NCI-H524 (cell line): ENCODE results near the gene THOC5.
"Not testable (repeated sequence)": the region's sequence is repeated elsewhere in the genome, so short reads cannot be mapped to it uniquely, and the experiment has no call there.

ENCODE experiments used
- DNase-seq, 2 experiments: peaks; one replicate each; lab custom pipeline; 2025; lab: John Stamatoyannopoulos, UW

Gene THOC5

GRCh38 chr22:29509298-29509697 lies 44.3 kb downstream of the THOC5 start:
- DNase-seq: no peak

GRCh38 chr22:29503811-29504372 lies 49.7 kb downstream of the THOC5 start:
- DNase-seq: peak; percentile 43 to 76

GRCh38 chr22:29499852-29500251 lies 53.7 kb downstream of the THOC5 start:
- DNase-seq: no peak

GRCh38 chr22:29493636-29494035 lies 59.9 kb downstream of the THOC5 start:
- DNase-seq: no peak

GRCh38 chr22:29491012-29491411 lies 62.5 kb downstream of the THOC5 start:
- DNase-seq: no peak

- DNase-seq: not testable (repeated sequence)
Measured at GRCh38 chr22:29489127-29489780, 64.3 kb downstream of the THOC5 start.

- no peak for DNase-seq
Measured at GRCh38 chr22:29487426-29487986, 66.1 kb downstream of the THOC5 start.

- no peak for DNase-seq
Measured at GRCh38 chr22:29485448-29485847, 68.1 kb downstream of the THOC5 start.

GRCh38 chr22:29484642-29485041 lies 68.9 kb downstream of the THOC5 start:
- no peak for DNase-seq

- DNase-seq: no peak
Measured at GRCh38 chr22:29483254-29483653, 70.3 kb downstream of the THOC5 start.

- no peak for DNase-seq
Measured at GRCh38 chr22:29482726-29483125, 70.8 kb downstream of the THOC5 start.

GRCh38 chr22:29482253-29482652 lies 71.3 kb downstream of the THOC5 start:
- no peak for DNase-seq

- DNase-seq: no peak
Measured at GRCh38 chr22:29481265-29482000, 72.1 kb downstream of the THOC5 start.

- DNase-seq: peak in 1 of 2 experiments; percentile 31
Measured at GRCh38 chr22:29480512-29481264, 72.9 kb downstream of the THOC5 start.

GRCh38 chr22:29480262-29480511 lies 73.4 kb downstream of the THOC5 start:
- DNase-seq: no peak

GRCh38 chr22:29479417-29480261 lies 73.9 kb downstream of the THOC5 start, which contains the start of gene NEFH:
NEFH (plus strand) TSS chr22:29480218; CDS start chr22:29480263, 45 bp downstream.
- DNase-seq: peak in 1 of 2 experiments; percentile 54

GRCh38 chr22:29478326-29479276 lies 75.0 kb downstream of the THOC5 start:
- DNase-seq: no peak

GRCh38 chr22:29477723-29478318 lies 75.7 kb downstream of the THOC5 start:
- no peak for DNase-seq

GRCh38 chr22:29476116-29476515 lies 77.4 kb downstream of the THOC5 start:
- DNase-seq: no peak

GRCh38 chr22:29475550-29475949 lies 78.0 kb downstream of the THOC5 start:
- DNase-seq: peak; percentile 60 to 79
